Measurements from ENCODE around the gene CST3. TPM values are rescaled to one million over a fixed set of nuclear protein-coding genes. Genes with fewer than 3 reads are reported as not detected.
A peak's percentile ranks its signal among the peaks of the same experiment; 100 is the strongest.
"Not testable (repeated sequence)": the region's sequence is repeated elsewhere in the genome, so short reads cannot be mapped to it uniquely, and the experiment has no call there.

CST3 gene
- total RNA-seq (2021) = 262 and 355 TPM in 2 replicates
- Bru-seq, nascent RNA = percentile 72 among the genes with signal in this experiment
- percentile 66 among the genes with signal in this experiment for BruChase-seq, experiment 1, labeled RNA remaining after a 2-hour chase
- percentile 79 among the genes with signal in this experiment for BruChase-seq, experiment 2, labeled RNA remaining after a 6-hour chase
- long read RNA-seq, transcript CST3-201 (3 exons, 873 nt) = major isoform, 295 of 307 reads
- long read RNA-seq, partial matches to known transcripts = 4 of 307 reads
- long read RNA-seq, other reads (novel, unspliced or antisense) = 6 of 307 reads

GRCh38 chr20:23637282-23638221 is at the start of gene CST3:
Gene CST3, minus strand, starts transcription at chr20:23637955. Its CDS starts 93 bp downstream, at chr20:23637862.
- CTCF ChIA-PET = no interaction called here

DNA sequence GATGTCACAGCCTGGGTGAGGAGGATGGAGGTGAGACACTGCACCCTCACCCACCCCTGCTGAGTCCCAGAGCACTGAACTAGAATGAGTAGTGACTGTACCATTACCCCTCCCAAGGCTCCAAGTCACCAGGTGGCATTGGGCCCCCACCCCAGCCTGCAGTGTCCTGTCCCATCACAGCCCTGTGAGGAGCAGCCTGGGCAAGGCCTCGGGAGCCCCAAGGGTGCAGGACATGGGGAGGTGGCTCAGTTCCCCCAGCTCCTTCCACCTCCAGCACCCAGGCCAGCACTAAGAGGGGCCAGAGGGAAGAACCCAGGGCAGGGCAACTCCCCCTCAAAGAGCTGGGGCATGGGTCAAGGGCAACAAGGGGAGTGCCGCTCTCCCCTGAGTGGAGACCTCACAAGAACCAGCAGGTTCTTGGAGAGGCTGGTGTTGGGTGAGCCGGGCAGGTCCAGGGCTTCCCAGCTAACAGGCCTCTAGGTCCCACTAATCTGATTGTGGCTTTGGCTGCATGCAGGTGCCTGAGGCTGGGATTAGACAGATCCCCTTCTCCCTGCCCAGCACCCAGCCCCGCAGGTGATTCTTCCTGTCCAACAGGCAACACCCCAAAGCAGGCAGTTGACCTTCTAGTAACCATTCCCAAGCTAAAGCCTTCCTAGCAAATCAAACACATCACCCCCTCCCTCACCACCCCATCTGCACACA is 48.4 kb upstream of the CST3 start:
- H3K4me1 ChIP-seq (replicated peaks; ENCODE audit: insufficient read depth) = peaks cover 43% of the 10 kb centered on the region
- TF ChIP-seq CTCF (conservative IDR thresholded peaks at IDR 0.05) = no peak
- TF ChIP-seq EZH2 (IDR thresholded peaks at IDR 0.05; ENCODE audit: low read depth) = no peak
- H3K9me2 ChIP-seq (ENCODE audit: insufficient read depth) = no peaks in the 10 kb centered on the region
- H4K20me1 ChIP-seq (ENCODE audit: insufficient read depth) = no peaks in the 10 kb centered on the region
- H3K79me2 ChIP-seq (ENCODE audit: low read depth) = no peaks in the 10 kb centered on the region
- BruUV-seq (replicated peaks) = no TSS peak
- H3K9me3 ChIP-seq (ENCODE audit: insufficient read depth, low read depth) = no peaks in the 10 kb centered on the region
- intact Hi-C loops (cut with micrococcal nuclease; ENCODE audit: unreplicated experiment) = no loop called here
- no peak overlapping the region for H3K27ac ChIP-seq
- no peaks in the 10 kb centered on the region for H3K36me3 ChIP-seq (ENCODE audit: low read depth)
- ChIA-PET POLR2A (ENCODE audit: unreplicated experiment) (no interaction called here), CTCF (no interaction called here)
- no peak overlapping the region for H2AFZ ChIP-seq
- no peaks in the 10 kb centered on the region for H3K27me3 ChIP-seq (ENCODE audit: insufficient read depth, low read depth)
- peak overlapping the region; percentile 30; the same call in 1 of the 2 replicates for H3K4me2 ChIP-seq
- peaks cover 13% of the 10 kb centered on the region; the same call in 1 of the 2 replicates for H3F3A ChIP-seq (ENCODE audit: insufficient read depth, low read depth)
- DNase-seq = no peak
- H3K4me3 ChIP-seq = no peak overlapping the region

More at GRCh38 chr20:23637282-23638221, at the start of gene CST3:
- H3K4me3 ChIP-seq = peak within 1 kb of the TSS; percentile 91
- peak within 1 kb of the TSS; percentile 83 for H2AFZ ChIP-seq
- H3K36me3 ChIP-seq (ENCODE audit: low read depth) = peaks cover 5% of the 10 kb centered on the region; the same call in 1 of the 2 replicates
- no peaks in the 10 kb centered on the region for H3K9me2 ChIP-seq (ENCODE audit: insufficient read depth)
- no peaks in the 10 kb centered on the region for H4K20me1 ChIP-seq (ENCODE audit: insufficient read depth)
- BruUV-seq (replicated peaks) = no TSS peak
- peak within 1 kb of the TSS; percentile 94 for H3K4me2 ChIP-seq
- intact Hi-C loops (cut with micrococcal nuclease; ENCODE audit: unreplicated experiment) = no loop called here
- POLR2A ChIA-PET (ENCODE audit: unreplicated experiment) = interaction anchor here (0.5 to 1.5 kb wide), 5 partner anchors 8 to 215 kb away, joined by 3 to 8 read pairs (median 3); no protein-coding TSS in a partner anchor
- peaks cover 60% of the 10 kb centered on the region for H3K4me1 ChIP-seq (replicated peaks; ENCODE audit: insufficient read depth)
- TF ChIP-seq EZH2 (IDR thresholded peaks at IDR 0.05; ENCODE audit: low read depth) (no peak), CTCF (conservative IDR thresholded peaks at IDR 0.05) (no peak)
- no peaks in the 10 kb centered on the region for H3K27me3 ChIP-seq (ENCODE audit: insufficient read depth, low read depth)
- peaks cover 29% of the 10 kb centered on the region for H3K79me2 ChIP-seq (ENCODE audit: low read depth)
- peaks cover 26% of the 10 kb centered on the region for H3F3A ChIP-seq (ENCODE audit: insufficient read depth, low read depth)
- peak within 1 kb of the TSS; percentile 74 for H3K27ac ChIP-seq
- DNase-seq = peak; percentile 62 to 89
- H3K9me3 ChIP-seq (ENCODE audit: insufficient read depth, low read depth) = no peaks in the 10 kb centered on the region

- H3K4me3 ChIP-seq; intact Hi-C loops (cut with micrococcal nuclease; ENCODE audit: unreplicated experiment); H2AFZ ChIP-seq; BruUV-seq (replicated peaks); H3K27ac ChIP-seq; H3K36me3 ChIP-seq (ENCODE audit: low read depth); H3K9me2 ChIP-seq (ENCODE audit: insufficient read depth); H3K4me2 ChIP-seq; H3K9me3 ChIP-seq (ENCODE audit: insufficient read depth, low read depth); H3K79me2 ChIP-seq (ENCODE audit: low read depth); H3K27me3 ChIP-seq (ENCODE audit: insufficient read depth, low read depth); POLR2A ChIA-PET (ENCODE audit: unreplicated experiment); CTCF ChIA-PET; H4K20me1 ChIP-seq (ENCODE audit: insufficient read depth); DNase-seq: not testable (repeated sequence)
- Histone ChIP-seq H3F3A (ENCODE audit: insufficient read depth, low read depth) (peaks cover 13% of the 10 kb centered on the region; the same call in 1 of the 2 replicates), H3K4me1 (replicated peaks; ENCODE audit: insufficient read depth) (peaks cover 36% of the 10 kb centered on the region)
Measured at GRCh38 chr20:23685529-23685896, 47.8 kb upstream of the CST3 start.
